Body of pancreas (tissue), 4 donors: ENCODE data around the gene YIPF2. TPM values are rescaled to one million over a fixed set of nuclear protein-coding genes. Genes with fewer than 3 reads are reported as not detected.
A peak's percentile ranks its signal among the peaks of the same experiment; 100 is the strongest.

ENCODE experiments used
- ATAC-seq: fragments of 150-250 bp; one replicate; pipeline ENCODE4 v1.9.1; 2016
- DNase-seq, 4 donors: peaks; one replicate each; pipeline ENCODE4 v3.0.0-alpha.2; 2019
- H3K27ac ChIP-seq, 4 donors: fragments of 200-600 bp; sonication (generic); 1 replicate in 3 of 4; 2 replicates in 1 of 4; pipeline versions ENCODE4 v1.5.1 to v1.6.1; 2016 to 2019; ENCODE audit warnings: mild to moderate bottlenecking in 1 of 4, mixed read lengths in 1 of 4, moderate library complexity in 1 of 4
- H3K27me3 ChIP-seq, 2 donors: fragments of 200-600 bp; sonication (generic); one replicate each; pipeline ENCODE4 v1.6.0; 2016; ENCODE audit warnings: mild to moderate bottlenecking in 1 of 2
- H3K36me3 ChIP-seq, 2 donors: fragments of 200-600 bp; sonication (generic); replicated peaks in 1 of 2; 2 replicates each; pipeline ENCODE4 v1.5.1; 2016; ENCODE audit warnings: low read depth in 2 of 2; ENCODE audit not compliant: insufficient read depth in 1 of 2
- H3K4me1 ChIP-seq: fragments of 200-600 bp; sonication (generic); one replicate; pipeline ENCODE4 v1.6.0; 2016
- H3K4me3 ChIP-seq, 2 donors: fragments of 200-600 bp; sonication (generic); 1 replicate in 1 of 2; 2 replicates in 1 of 2; pipeline ENCODE4 v1.5.1; 2016 to 2019
- H3K9me3 ChIP-seq, 3 donors: fragments of 200-600 bp; sonication (generic); 1 replicate in 2 of 3; 2 replicates in 1 of 3; pipeline ENCODE4 v1.5.1; 2016
- CTCF ChIP-seq, 7 experiments: fragments of 450-650 bp in 4 of 7; fragments of 200-600 bp in 3 of 7; sonication (generic) in 3 of 7; IDR thresholded peaks; one replicate each; pipeline ENCODE4 v1.5.1; 2016 to 2019; ENCODE audit warnings: antibody characterized with exemption in 7 of 7
- POLR2A ChIP-seq, 3 donors: fragments of 450-650 bp; IDR thresholded peaks; one replicate each; pipeline ENCODE4 v1.6.1; 2016; ENCODE audit warnings: antibody characterized with exemption in 3 of 3, mild to moderate bottlenecking in 2 of 3
- WGBS, 2 donors: methylation state at CpG; one replicate each; pipeline ENCODE4 v1.1.5; 2017; 5-methylcytosine and 5-hydroxymethylcytosine counted together
- intact Hi-C: fragments of 100-400 bp; cut with DNase I; formaldehyde crosslinking; loops from one replicate; pipeline ENCODE4 v1.15.1; 2023
- total RNA-seq, 2 donors: library from RNA; depleted of rRNA; stranded (reverse); fragments of >200 nt; gene quantifications; one replicate each; pipeline ENCODE4 v1.1.0, GENCODE V29; 2016

Gene YIPF2
- total RNA-seq, 2 donors from 2014 or later, result 52.7 to 55.3 TPM

GRCh38 chr19:10911579-10912363, 16.7 kb downstream of the YIPF2 start:
- TF ChIP-seq CTCF (IDR thresholded peaks at IDR 0.05) (no peak), POLR2A (IDR thresholded peaks at IDR 0.05) (no peak)
- Histone ChIP-seq H3K9me3 (no peaks in the 10 kb centered on the region), H3K27me3 (no peaks in the 10 kb centered on the region), H3K4me1 (no peaks in the 10 kb centered on the region), H3K4me3 (no peak overlapping the region), H3K27ac (no peak overlapping the region), H3K36me3 (peaks cover 12 to 18% of the 10 kb centered on the region in 2 donors)
- no peak for DNase-seq
- WGBS, 2 donors, result 89 to 94% methylated on average over 23 to 29 of the region's 31 CpGs
- intact Hi-C loops, result no loop called here
- no peak for ATAC-seq

DNA sequence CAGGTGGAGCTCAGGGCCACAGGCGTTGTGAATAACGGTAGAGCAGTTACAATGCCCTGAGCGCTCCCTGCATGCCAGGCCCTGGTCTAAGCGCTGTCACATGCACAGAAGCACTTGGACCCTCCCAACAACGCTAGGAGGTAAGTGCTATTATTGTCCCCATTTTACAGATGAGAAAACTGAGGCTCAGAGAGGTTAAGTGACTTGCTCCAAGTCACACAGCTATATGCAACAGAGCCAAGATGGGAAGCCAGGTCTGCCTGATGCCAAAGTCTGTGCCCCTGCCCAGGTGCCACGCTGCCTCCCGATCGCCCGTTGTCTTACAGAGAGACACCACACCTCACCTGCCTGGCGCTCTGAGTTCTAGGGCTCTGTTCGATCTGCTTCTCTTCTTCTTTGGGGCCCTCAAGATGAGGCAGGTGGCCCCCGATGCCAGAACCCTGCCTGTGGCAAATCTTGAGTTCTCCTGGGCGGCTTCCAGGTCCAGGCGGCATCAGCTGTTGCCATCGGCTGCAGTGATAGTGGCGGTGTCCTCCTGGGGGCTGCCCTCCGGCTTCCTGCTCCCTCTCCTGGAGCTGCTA, 20.0 kb downstream of the YIPF2 start:
- intact Hi-C loops, result no loop called here
- 90 to 97% methylated on average over 11 to 16 of the region's 17 CpGs for WGBS, 2 donors
- no peak for DNase-seq

GRCh38 chr19:10907925-10908324, 20.5 kb downstream of the YIPF2 start:
- H3K27ac ChIP-seq, result no peak overlapping the region
- ATAC-seq (no peak), DNase-seq (no peak)
- no peak for TF ChIP-seq CTCF (IDR thresholded peaks at IDR 0.05)
- TF ChIP-seq POLR2A (IDR thresholded peaks at IDR 0.05), result no peak
- 91 to 100% methylated on average over 4 to 14 of the region's 14 CpGs for WGBS, 2 donors
- no peaks in the 10 kb centered on the region for H3K4me1 ChIP-seq
- H3K36me3 ChIP-seq, result peaks cover 12 to 16% of the 10 kb centered on the region in 2 donors
- no peaks in the 10 kb centered on the region for H3K9me3 ChIP-seq
- H3K4me3 ChIP-seq, result no peak overlapping the region
- H3K27me3 ChIP-seq, result no peaks in the 10 kb centered on the region
- intact Hi-C loops, result no loop called here

More for the DNA sequence above, 20.0 kb downstream of the YIPF2 start:
- H3K4me3 ChIP-seq, result no peak overlapping the region
- TF ChIP-seq POLR2A (IDR thresholded peaks at IDR 0.05) (no peak), CTCF (IDR thresholded peaks at IDR 0.05) (no peak)
- H3K4me1 ChIP-seq, result no peaks in the 10 kb centered on the region
- H3K27ac ChIP-seq, result no peak overlapping the region
- H3K9me3 ChIP-seq, result no peaks in the 10 kb centered on the region
- H3K36me3 ChIP-seq, result peaks cover 12 to 18% of the 10 kb centered on the region in 2 donors
- ATAC-seq, result no peak
- H3K27me3 ChIP-seq, result no peaks in the 10 kb centered on the region

DNA sequence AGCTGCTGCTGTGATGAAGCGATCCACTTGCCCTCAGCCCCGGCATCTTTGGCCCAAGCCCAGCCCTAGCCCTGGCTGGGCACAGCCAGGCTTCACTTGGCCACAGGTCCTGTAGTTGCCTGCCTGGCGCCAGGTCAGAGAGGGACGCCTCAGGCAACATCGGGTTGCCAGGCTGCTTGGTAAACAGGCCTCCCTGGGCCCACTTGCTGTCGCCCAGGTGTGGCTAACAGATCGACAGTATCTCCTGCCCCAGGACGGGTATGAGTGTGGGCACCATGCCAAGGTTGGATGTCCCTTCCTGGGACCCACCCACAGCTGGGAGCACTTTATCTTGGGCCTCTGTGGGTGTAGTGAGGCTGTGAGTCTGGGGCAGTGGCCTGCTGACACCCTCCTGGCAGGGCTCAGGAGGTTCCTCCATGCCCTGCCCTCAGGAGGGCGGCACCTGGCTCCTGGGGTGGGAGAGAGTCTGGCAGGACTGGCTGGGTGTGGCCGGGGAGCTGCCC, 29.2 kb downstream of the YIPF2 start:
- WGBS, 2 donors, result 14 to 20% methylated on average over 4 to 9 of the region's 10 CpGs
- H3K27ac ChIP-seq, result peak overlapping the region; percentile 70 to 94 (median 84)
- H3K4me3 ChIP-seq, result no peak overlapping the region
- intact Hi-C loops, result no loop called here
- peaks cover 44% of the 10 kb centered on the region for H3K4me1 ChIP-seq
- no peaks in the 10 kb centered on the region for H3K36me3 ChIP-seq
- ATAC-seq (peak; percentile 94), DNase-seq (peak; percentile 86 to 93 (median 90))
- no peaks in the 10 kb centered on the region for H3K27me3 ChIP-seq
- no peaks in the 10 kb centered on the region for H3K9me3 ChIP-seq
- no peak for TF ChIP-seq POLR2A (IDR thresholded peaks at IDR 0.05)
- TF ChIP-seq CTCF (IDR thresholded peaks at IDR 0.05), result peak in 1 of 7 experiments; percentile 4
